ENCODE results near the gene TJP3. TPM values are rescaled to one million over a fixed set of nuclear protein-coding genes. Genes with fewer than 3 reads are reported as not detected.

The TJP3 gene
- polyA plus RNA-seq, 6 donors from 2014 or later = 1.2 to 3.8 (median 2.0) TPM; not detected in 1

GRCh38 chr19:3778104-3778867 is 70.1 kb downstream of the TJP3 start:
- ATAC-seq (ENCODE audit: low read depth in 2 of 2) = no peak
- no peak overlapping the region for H3K4me3 Mint-ChIP-seq

DNA sequence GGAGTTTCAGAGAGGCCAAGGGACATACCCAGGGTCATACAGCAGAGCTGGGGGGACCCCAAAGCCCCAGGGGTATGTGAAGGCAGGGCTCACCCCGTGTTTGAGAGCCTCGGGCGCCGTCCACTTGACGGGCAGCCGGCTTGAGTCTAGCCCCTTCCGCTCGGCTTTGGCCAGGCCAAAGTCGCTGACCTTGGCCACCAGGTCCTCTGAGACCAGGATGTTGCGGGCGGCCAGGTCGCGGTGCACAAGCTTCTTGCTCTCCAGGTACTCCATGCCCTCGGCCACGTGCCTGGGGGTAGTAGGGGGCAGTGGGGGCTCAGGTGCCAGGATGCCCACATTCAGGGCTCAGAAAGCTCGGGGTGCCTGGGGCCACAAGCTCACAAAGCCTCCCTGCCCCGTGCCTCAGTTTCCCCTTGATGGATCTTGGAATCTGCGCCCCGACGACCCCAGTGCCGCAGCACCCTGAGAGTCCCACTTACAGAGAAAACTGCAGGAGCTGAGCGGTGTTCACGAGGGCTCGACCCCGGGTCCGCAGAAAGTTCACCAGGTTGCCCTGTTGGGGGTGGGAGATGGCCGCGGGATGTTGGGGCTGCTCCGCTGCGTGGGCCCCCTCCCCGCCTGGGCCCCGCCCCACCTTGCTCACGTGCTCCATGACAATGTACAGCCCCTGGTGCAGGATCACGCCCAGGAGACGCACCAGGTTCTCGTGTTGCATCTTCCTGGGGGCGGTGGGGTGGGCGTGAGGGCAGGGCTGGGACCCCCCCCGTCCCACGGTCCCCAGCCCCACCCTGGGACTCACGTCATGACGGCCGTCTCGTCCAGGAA is 70.9 kb downstream of the TJP3 start:
- ATAC-seq (ENCODE audit: low read depth in 2 of 2) = no peak
- H3K4me1 Mint-ChIP-seq = peaks cover 0 to 13% (median 0%) of the 10 kb centered on the region in 3 donors
- H3K27ac Mint-ChIP-seq = no peak overlapping the region
- H3K9me3 Mint-ChIP-seq = peaks cover 8 to 21% (median 19%) of the 10 kb centered on the region in 7 donors
- no peak overlapping the region for H3K4me3 Mint-ChIP-seq
- peaks cover 16% of the 10 kb centered on the region in 2 donors for H3K36me3 Mint-ChIP-seq
- DNase-seq = no peak
- H3K27me3 Mint-ChIP-seq = no peaks in the 10 kb centered on the region

More at GRCh38 chr19:3778104-3778867, 70.1 kb downstream of the TJP3 start:
- H3K36me3 Mint-ChIP-seq = peaks cover 16% of the 10 kb centered on the region in 2 donors
- DNase-seq = no peak
- peaks cover 0 to 16% (median 5%) of the 10 kb centered on the region in 3 donors for H3K4me1 Mint-ChIP-seq
- H3K9me3 Mint-ChIP-seq = peaks cover 8 to 21% (median 19%) of the 10 kb centered on the region in 7 donors
- no peaks in the 10 kb centered on the region for H3K27me3 Mint-ChIP-seq
- H3K27ac Mint-ChIP-seq = no peak overlapping the region

DNA sequence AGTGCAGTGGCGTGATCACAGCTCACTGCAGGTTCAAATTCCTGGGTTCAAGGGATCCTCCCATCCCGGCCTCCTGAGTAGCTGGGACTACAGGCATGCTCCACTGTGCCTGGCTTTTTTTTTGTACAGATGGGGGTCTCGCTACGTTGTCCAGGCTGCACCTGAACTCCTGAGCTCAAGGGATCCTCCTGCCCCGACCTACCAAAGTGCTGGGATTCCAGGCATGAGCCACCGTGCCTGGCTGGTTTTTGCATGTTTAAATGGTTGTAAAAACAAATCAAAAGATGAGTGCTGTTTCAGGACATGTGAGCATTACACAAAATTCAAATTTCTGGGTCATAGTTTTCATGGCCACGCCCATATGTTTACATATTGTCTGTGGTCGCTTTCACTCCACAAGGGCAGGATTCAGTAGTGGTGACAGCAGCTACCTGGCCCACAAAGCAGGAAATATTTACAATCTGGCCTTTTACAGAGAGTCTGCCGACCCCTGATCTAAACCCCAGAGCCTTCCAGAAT is 72.7 kb downstream of the TJP3 start:
- Mint-ChIP-seq H3K4me3 (no peak overlapping the region), H3K9me3 (peaks cover 8 to 21% (median 19%) of the 10 kb centered on the region in 7 donors), H3K27me3 (no peaks in the 10 kb centered on the region), H3K36me3 (peaks cover 16% of the 10 kb centered on the region in 2 donors), H3K27ac (peak overlapping the region in 1 of 6 donors; percentile 38), H3K4me1 (peaks cover 10 to 22% (median 14%) of the 10 kb centered on the region in 3 donors)
- DNase-seq = no peak
- no peak for ATAC-seq (ENCODE audit: low read depth in 2 of 2)

DNA sequence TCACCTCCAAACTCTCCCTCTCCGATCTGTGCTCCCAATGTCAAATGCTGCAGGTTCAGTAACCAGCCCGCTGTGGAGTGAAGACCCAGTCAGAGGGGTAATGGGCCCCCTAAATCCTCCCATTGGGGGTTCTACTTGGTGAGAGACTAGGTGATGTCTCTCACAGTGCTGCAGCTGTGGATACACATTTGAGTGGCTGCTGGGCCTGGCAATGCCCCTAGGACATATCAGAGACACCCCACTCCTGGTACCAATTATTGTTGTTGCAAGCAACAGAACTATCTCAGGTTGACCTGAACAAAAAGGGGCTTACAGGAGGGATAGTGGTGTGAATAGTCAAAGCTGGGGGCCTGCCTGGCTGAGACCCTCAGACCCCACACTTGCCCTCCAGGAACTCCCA is 73.4 kb downstream of the TJP3 start:
- no peaks in the 10 kb centered on the region for H3K27me3 Mint-ChIP-seq
- no peak for DNase-seq
- H3K9me3 Mint-ChIP-seq = peaks cover 8 to 21% (median 19%) of the 10 kb centered on the region in 7 donors
- peaks cover 10 to 17% (median 14%) of the 10 kb centered on the region in 3 donors for H3K4me1 Mint-ChIP-seq
- H3K27ac Mint-ChIP-seq = peak overlapping the region in 1 of 6 donors; percentile 38
- H3K36me3 Mint-ChIP-seq = peaks cover 16% of the 10 kb centered on the region in 2 donors
- no peak overlapping the region for H3K4me3 Mint-ChIP-seq
- ATAC-seq (ENCODE audit: low read depth in 2 of 2) = no peak

DNA sequence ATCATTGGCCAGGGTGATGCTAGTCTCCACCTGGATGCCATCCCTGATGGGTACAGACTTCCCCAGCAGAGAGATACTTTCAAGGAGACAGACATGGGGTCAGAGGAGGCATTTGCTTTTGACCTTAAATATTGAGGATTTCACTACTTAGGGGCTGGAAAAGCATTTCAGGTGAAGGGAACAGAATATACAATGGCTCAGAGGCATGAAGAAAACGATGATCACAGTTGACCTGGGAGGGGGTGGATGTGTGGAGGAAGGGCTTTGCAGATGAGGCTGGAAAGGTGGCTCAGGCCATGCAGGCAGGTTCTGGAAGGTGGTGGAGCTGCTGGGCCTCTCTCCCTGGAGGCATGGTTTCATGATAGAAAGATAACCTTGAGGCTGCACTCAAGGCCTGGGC is 74.1 kb downstream of the TJP3 start:
- Mint-ChIP-seq H3K27me3 (no peaks in the 10 kb centered on the region), H3K4me3 (peak overlapping the region in 5 of 8 donors; percentile 8 to 72 (median 60)), H3K36me3 (peaks cover 16% of the 10 kb centered on the region in 2 donors), H3K9me3 (peaks cover 7 to 21% (median 19%) of the 10 kb centered on the region in 7 donors), H3K4me1 (peaks cover 10 to 14% (median 13%) of the 10 kb centered on the region in 3 donors), H3K27ac (no peak overlapping the region)
- no peak for ATAC-seq (ENCODE audit: low read depth in 2 of 2)
- no peak for DNase-seq

DNA sequence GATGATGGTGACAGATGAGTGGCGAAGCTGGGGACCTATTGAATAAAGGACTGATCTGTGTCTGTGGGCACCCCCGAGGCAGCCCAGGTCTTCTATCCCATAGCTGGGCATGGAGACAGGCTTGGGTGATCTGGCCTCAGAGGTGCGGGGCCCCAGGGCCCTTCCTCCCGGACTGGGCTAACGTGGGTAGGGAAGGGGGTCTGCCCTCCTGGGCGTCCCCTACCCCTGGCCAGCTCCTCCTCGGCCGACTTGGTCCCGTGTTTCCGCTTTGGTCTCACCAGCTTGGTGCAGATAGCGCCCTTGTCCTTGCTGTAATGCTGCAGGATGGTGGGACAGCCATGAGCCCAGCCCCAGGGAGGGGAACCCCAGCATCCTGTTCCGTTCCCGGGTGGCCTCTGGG is 74.7 kb downstream of the TJP3 start:
- no peak overlapping the region for H3K4me3 Mint-ChIP-seq
- peaks cover 10 to 14% (median 13%) of the 10 kb centered on the region in 3 donors for H3K4me1 Mint-ChIP-seq
- H3K27me3 Mint-ChIP-seq = no peaks in the 10 kb centered on the region
- DNase-seq = no peak
- H3K27ac Mint-ChIP-seq = no peak overlapping the region
- no peak for ATAC-seq (ENCODE audit: low read depth in 2 of 2)
- peaks cover 7 to 21% (median 19%) of the 10 kb centered on the region in 7 donors for H3K9me3 Mint-ChIP-seq
- H3K36me3 Mint-ChIP-seq = peaks cover 16% of the 10 kb centered on the region in 2 donors

GRCh38 chr19:3783660-3784584 is 75.7 kb downstream of the TJP3 start:
- peaks cover 10 to 14% (median 14%) of the 10 kb centered on the region in 3 donors for H3K4me1 Mint-ChIP-seq
- H3K36me3 Mint-ChIP-seq = peaks cover 16% of the 10 kb centered on the region in 2 donors
- H3K27me3 Mint-ChIP-seq = no peaks in the 10 kb centered on the region
- DNase-seq = no peak
- peak overlapping the region in 1 of 6 donors; percentile 5 for H3K27ac Mint-ChIP-seq
- H3K9me3 Mint-ChIP-seq = peaks cover 7 to 21% (median 19%) of the 10 kb centered on the region in 7 donors
- peak in 1 of 2 donors; percentile 18 for ATAC-seq (ENCODE audit: low read depth in 2 of 2)
- peak overlapping the region; percentile 60 to 89 (median 80) for H3K4me3 Mint-ChIP-seq

GRCh38 chr19:3784607-3785450 is 76.6 kb downstream of the TJP3 start:
- no peak for DNase-seq
- no peaks in the 10 kb centered on the region for H3K27me3 Mint-ChIP-seq
- H3K27ac Mint-ChIP-seq = peak overlapping the region in 3 of 6 donors; percentile 5 to 87 (median 60)
- peaks cover 16% of the 10 kb centered on the region in 2 donors for H3K36me3 Mint-ChIP-seq
- peaks cover 7 to 21% (median 19%) of the 10 kb centered on the region in 7 donors for H3K9me3 Mint-ChIP-seq
- peak in 1 of 2 donors; percentile 13 for ATAC-seq (ENCODE audit: low read depth in 2 of 2)
- H3K4me1 Mint-ChIP-seq = peaks cover 12 to 20% (median 14%) of the 10 kb centered on the region in 3 donors
- peak overlapping the region; percentile 68 to 90 (median 82) for H3K4me3 Mint-ChIP-seq

GRCh38 chr19:3785451-3785937 is 77.3 kb downstream of the TJP3 start:
- H3K36me3 Mint-ChIP-seq = peaks cover 16% of the 10 kb centered on the region in 2 donors
- H3K27me3 Mint-ChIP-seq = peaks cover 0 to 4% (median 0%) of the 10 kb centered on the region in 3 donors
- peak overlapping the region in 1 of 6 donors; percentile 65 for H3K27ac Mint-ChIP-seq
- H3K4me3 Mint-ChIP-seq = peak overlapping the region; percentile 68 to 90 (median 80)
- peaks cover 12 to 20% (median 14%) of the 10 kb centered on the region in 3 donors for H3K4me1 Mint-ChIP-seq
- DNase-seq (peak; percentile 21), ATAC-seq (ENCODE audit: low read depth in 2 of 2) (peak in 1 of 2 donors; percentile 45)
- peaks cover 7 to 21% (median 19%) of the 10 kb centered on the region in 7 donors for H3K9me3 Mint-ChIP-seq

DNA sequence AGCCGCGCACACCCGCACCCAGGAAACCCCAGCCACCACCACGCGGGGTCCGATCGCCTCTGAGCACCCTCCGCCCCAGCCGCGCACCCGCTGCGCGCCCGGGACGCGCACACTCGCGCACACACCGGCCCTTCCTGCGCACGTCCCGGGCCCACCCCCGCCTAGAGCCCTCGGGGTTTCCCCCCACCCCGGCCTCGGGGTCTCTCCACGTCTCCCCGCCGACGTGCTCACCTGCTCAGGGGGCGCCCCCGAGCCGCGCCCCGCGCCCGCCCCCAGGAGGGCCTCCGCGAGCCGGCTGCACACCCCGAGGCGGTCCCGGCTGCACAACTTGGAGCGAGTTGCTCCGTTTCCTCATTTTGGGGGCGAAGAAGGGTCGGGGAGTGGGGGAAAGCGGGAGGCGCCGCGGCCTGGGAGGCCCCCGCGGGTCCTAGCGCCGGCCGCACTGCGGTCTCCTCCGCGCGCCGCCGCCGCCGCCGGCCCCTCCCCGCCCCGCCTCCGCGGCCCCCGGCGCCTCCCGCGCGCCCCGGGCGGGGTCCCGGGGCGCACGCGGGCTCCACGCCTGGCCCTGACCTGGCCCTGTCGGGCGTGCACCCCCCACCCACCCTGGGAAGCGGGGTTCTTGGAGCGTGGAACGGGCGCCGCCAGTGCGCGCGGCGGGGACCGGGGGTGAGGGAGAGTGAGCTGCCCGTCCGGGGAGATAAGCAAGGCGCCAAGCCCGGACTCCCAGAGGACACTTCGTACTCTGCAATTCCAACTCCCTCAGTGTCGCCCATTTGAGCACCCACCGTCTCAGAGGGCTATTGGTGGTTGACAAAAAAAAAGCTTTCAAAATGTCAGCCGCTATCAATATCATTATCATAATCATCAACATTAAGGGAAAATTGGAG is 78.0 kb downstream of the TJP3 start, which contains the start of gene MATK:
TSS of gene MATK (minus strand) at position 444 of the 887 bp plus-strand sequence. CDS start 1,246 bp downstream, outside the sequence.
- Mint-ChIP-seq H3K27me3 (peaks cover 0 to 4% (median 0%) of the 10 kb centered on the region in 3 donors), H3K4me1 (peaks cover 12 to 20% (median 14%) of the 10 kb centered on the region in 3 donors), H3K27ac (peak within 1 kb of the TSS in 1 of 6 donors; percentile 65), H3K36me3 (peaks cover 12 to 17% of the 10 kb centered on the region in 2 donors), H3K9me3 (peaks cover 7 to 19% (median 16%) of the 10 kb centered on the region in 7 donors), H3K4me3 (peak within 1 kb of the TSS; percentile 68 to 90 (median 82))
- ATAC-seq (ENCODE audit: low read depth in 2 of 2) (peak; percentile 66 to 69), DNase-seq (peak; percentile 53)

Measured in naive B cell (primary cell).